ENCODE results near the gene METAP1D.

The METAP1D gene

DNA sequence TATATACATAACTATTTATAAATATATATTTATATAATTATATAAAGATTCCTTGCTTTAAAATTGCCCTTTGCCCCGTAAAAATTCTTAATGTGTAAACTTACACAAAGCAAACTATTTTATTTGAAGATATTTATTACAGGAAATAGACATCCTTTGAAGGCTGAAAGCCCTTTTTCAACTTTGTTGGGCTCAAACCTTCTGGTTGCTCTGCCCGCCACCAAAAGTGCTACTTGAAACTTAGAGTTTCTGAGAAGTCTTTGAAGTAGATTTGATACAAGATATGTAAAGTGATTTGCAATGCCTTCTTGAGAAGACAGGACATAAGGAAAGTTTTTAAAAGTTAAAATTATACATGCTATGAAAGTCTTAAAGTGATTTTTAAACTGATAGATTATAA, 36.6 kb upstream of the METAP1D start:
- H4K20me1 ChIP-seq (ENCODE audit: insufficient read depth, low read length): 0 out of 2 replicates have a peak, but pooled peaks cover 8% of the 10 kb centered on the region
- no peak overlapping the region for H3K4me2 ChIP-seq (ENCODE audit: low read length)
- no peaks in the 10 kb centered on the region for H3K79me2 ChIP-seq (ENCODE audit: low read length)
- peaks cover 12% of the 10 kb centered on the region for H3K36me3 ChIP-seq (replicated peaks; ENCODE audit: low read depth, low read length)
- H3K9me3 ChIP-seq (ENCODE audit: insufficient read depth, low read length): no peaks in the 10 kb centered on the region
- no peak for TF ChIP-seq CTCF (IDR thresholded peaks at IDR 0.05; ENCODE audit: low read depth, low read length)
- TF ChIP-seq EZH2phosphoT487 (IDR thresholded peaks at IDR 0.05; ENCODE audit: low read depth): no peak
- H3K4me1 ChIP-seq (ENCODE audit: low read length): no peaks in the 10 kb centered on the region
- H3K9ac ChIP-seq (ENCODE audit: low read length): no peak overlapping the region
- no peak overlapping the region for H2AFZ ChIP-seq (ENCODE audit: low read depth, low read length)
- no peak overlapping the region for H3K27ac ChIP-seq (ENCODE audit: low read length)
- no peak overlapping the region for H3K4me3 ChIP-seq (ENCODE audit: low read length)
- no peaks in the 10 kb centered on the region for H3K27me3 ChIP-seq (ENCODE audit: low read depth, low read length)

- Histone ChIP-seq H3K9me3 (ENCODE audit: insufficient read depth, low read length) (no peaks in the 10 kb centered on the region), H3K36me3 (replicated peaks; ENCODE audit: low read depth, low read length) (peaks cover 14% of the 10 kb centered on the region), H3K4me2 (ENCODE audit: low read length) (no peak overlapping the region), H3K27ac (ENCODE audit: low read length) (no peak overlapping the region), H3K4me1 (ENCODE audit: low read length) (no peaks in the 10 kb centered on the region), H3K27me3 (ENCODE audit: low read depth, low read length) (no peaks in the 10 kb centered on the region), H3K9ac (ENCODE audit: low read length) (no peak overlapping the region), H4K20me1 (ENCODE audit: insufficient read depth, low read length) (0 out of 2 replicates have a peak, but pooled peaks cover 8% of the 10 kb centered on the region), H2AFZ (ENCODE audit: low read depth, low read length) (no peak overlapping the region), H3K4me3 (ENCODE audit: low read length) (no peak overlapping the region), H3K79me2 (ENCODE audit: low read length) (no peaks in the 10 kb centered on the region)
- TF ChIP-seq CTCF (IDR thresholded peaks at IDR 0.05; ENCODE audit: low read depth, low read length) (no peak), EZH2phosphoT487 (IDR thresholded peaks at IDR 0.05; ENCODE audit: low read depth) (no peak)
Measured at GRCh38 chr2:171964308-171964707, 35.4 kb upstream of the METAP1D start.

DNA sequence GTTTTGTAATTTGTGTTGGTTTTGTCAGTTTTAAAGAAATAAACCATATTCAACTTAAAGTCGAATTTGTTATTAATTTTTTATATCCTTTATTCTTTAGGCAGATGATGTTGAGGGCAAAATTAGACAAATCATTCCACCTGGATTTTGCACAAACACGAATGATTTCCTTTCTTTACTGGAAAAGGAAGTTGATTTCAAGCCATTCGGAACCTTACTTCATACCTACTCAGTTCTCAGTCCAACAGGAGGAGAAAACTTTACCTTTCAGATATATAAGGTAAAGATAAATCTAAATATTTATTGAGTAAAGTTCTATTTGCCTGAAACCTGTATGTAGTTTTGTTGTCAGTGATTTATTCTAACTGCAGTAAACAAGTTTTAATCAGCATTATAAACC, 34.5 kb upstream of the METAP1D start:
- no peaks in the 10 kb centered on the region for H3K27me3 ChIP-seq (ENCODE audit: low read depth, low read length)
- peaks cover 14% of the 10 kb centered on the region for H3K36me3 ChIP-seq (replicated peaks; ENCODE audit: low read depth, low read length)
- no peak overlapping the region for H3K4me3 ChIP-seq (ENCODE audit: low read length)
- no peaks in the 10 kb centered on the region for H3K4me1 ChIP-seq (ENCODE audit: low read length)
- H4K20me1 ChIP-seq (ENCODE audit: insufficient read depth, low read length): 0 out of 2 replicates have a peak, but pooled peaks cover 8% of the 10 kb centered on the region
- H3K79me2 ChIP-seq (ENCODE audit: low read length): no peaks in the 10 kb centered on the region
- no peak overlapping the region for H3K27ac ChIP-seq (ENCODE audit: low read length)
- no peak overlapping the region for H2AFZ ChIP-seq (ENCODE audit: low read depth, low read length)
- TF ChIP-seq CTCF (IDR thresholded peaks at IDR 0.05; ENCODE audit: low read depth, low read length) (no peak), EZH2phosphoT487 (IDR thresholded peaks at IDR 0.05; ENCODE audit: low read depth) (no peak)
- H3K9ac ChIP-seq (ENCODE audit: low read length): no peak overlapping the region
- no peak overlapping the region for H3K4me2 ChIP-seq (ENCODE audit: low read length)
- H3K9me3 ChIP-seq (ENCODE audit: insufficient read depth, low read length): no peaks in the 10 kb centered on the region

DNA sequence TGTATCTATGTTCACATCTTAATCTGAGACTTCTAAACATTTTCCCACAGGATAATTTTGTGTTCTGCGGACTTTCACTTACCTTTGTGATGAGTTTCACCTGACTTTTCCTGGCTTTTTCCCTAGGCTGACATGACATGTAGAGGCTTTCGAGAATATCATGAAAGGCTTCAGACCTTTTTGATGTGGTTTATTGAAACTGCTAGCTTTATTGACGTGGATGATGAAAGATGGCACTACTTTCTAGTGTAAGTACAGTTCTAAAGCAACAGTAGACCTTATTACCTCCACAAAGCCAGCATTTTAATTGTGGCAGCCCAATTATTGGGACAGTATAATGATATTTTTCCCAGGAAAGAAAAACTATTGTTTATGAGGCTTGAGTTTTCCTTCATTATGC, 34.1 kb upstream of the METAP1D start:
- TF ChIP-seq EZH2phosphoT487 (IDR thresholded peaks at IDR 0.05; ENCODE audit: low read depth) (no peak), CTCF (IDR thresholded peaks at IDR 0.05; ENCODE audit: low read depth, low read length) (no peak)
- Histone ChIP-seq H3K79me2 (ENCODE audit: low read length) (no peaks in the 10 kb centered on the region), H3K27me3 (ENCODE audit: low read depth, low read length) (no peaks in the 10 kb centered on the region), H2AFZ (ENCODE audit: low read depth, low read length) (no peak overlapping the region), H3K4me3 (ENCODE audit: low read length) (no peak overlapping the region), H3K36me3 (replicated peaks; ENCODE audit: low read depth, low read length) (peaks cover 14% of the 10 kb centered on the region), H3K9ac (ENCODE audit: low read length) (no peak overlapping the region), H3K9me3 (ENCODE audit: insufficient read depth, low read length) (no peaks in the 10 kb centered on the region), H4K20me1 (ENCODE audit: insufficient read depth, low read length) (0 out of 2 replicates have a peak, but pooled peaks cover 8% of the 10 kb centered on the region), H3K27ac (ENCODE audit: low read length) (no peak overlapping the region), H3K4me1 (ENCODE audit: low read length) (no peaks in the 10 kb centered on the region), H3K4me2 (ENCODE audit: low read length) (no peak overlapping the region)
